ENCODE data around the gene USP33. TPM values are rescaled to one million over a fixed set of nuclear protein-coding genes. Genes with fewer than 3 reads are reported as not detected.
"Not testable (repeated sequence)": the region's sequence is repeated elsewhere in the genome, so short reads cannot be mapped to it uniquely, and the experiment has no call there.

USP33 gene
- total RNA-seq, 1 experiment from 2014 or later = 60.9 TPM

DNA sequence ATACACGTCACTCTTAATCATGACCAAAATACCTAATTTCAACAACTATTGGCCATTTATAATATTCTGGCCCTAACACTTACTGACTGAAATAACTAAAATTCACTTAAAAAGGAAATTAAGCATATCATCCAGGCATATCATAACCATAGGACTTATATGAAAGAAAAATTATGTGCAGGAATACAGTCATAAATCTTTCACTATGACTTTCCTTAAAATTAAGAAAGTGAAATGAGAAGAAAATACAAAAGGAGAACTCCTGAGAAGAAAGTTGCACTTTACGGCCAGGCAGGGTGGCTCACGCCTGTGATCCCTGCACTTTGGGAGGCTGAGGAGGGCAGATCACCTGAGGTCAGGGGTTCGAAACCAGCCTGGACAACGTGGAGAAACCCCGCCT, 86.6 kb downstream of the USP33 start:
- no peak for DNase-seq (ENCODE audit: low read depth)

DNA sequence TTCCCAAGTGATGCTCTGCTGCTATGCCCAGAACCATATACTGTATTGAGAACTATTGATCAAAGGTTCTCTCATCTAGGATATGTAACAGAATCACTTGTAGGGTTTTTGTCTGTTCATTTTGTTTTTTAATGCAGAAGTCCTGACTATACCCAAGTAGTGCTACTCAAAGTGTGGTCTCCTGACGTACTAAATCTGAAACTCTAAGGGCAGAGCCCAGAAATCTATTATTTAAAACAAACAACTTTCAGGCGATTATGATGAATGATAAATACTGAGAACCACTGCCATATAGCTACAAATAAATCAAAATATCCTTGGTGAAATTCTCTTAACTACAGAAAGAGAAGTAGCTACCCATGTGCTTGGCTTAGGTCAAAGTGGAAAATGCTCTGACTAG, 87.3 kb downstream of the USP33 start:
- DNase-seq (ENCODE audit: low read depth) = no peak

DNA sequence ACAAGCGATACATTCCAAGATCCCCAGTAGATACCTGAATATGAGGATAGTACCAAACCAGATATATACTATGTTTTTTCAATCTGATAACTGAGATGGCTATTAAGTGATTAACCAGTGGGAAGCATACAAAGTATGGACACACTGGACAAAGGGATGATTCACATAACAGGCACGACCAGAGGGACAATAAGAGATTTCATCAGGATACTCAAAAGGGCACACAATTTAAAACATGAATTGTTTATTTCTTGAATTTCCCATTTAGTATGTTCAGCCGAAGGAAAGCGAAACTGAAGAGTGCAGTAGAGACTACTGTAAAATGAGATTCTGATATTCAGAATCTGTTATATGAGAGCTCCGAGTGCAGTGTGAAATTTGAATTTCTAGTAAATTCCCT, 87.8 kb downstream of the USP33 start:
- peak; percentile 58 for DNase-seq (ENCODE audit: low read depth)

DNA sequence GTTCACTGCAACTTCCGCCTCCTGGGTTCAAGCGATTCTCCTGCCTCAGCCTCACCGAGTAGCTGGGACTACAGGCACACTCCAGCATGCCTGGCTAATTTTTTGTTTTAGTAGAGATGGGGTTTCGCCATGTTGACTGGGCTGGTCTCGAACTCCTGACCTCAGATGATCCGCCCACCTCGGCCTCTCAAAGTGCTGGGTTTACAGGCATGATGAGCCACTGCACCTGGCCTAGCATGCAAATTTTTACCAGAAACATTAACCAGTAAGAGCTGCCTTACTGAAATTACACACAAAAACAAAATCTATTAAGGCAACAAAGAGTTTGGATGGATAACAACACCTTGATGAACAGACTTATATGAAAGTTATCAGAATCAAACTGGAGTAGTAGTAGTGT, 89.3 kb downstream of the USP33 start:
- no peak for DNase-seq (ENCODE audit: low read depth)

DNA sequence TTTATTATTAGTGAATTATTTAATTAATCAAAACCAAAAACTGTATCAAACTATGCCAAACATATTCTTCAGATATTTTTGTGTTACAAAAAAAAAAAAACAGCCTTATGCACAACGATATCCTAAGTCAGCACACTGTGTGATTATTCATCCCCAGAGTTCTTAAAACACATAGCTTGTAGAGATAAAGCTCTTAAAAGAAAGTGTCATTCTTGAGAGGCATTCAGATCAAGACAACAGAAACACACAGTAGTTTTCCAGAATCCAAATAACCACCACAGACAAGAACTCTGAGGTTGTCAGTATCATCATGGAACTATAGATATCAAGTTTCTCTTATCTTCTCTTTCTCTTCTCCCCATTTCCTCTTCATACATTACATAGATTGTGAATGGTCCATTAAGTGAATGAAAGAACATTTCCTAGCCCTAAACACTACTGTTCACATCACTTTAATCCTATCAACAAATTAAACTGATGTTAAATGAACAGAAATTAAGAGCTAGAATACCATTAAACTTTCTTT, 90.7 kb downstream of the USP33 start:
- DNase-seq (ENCODE audit: low read depth) = no peak

DNA sequence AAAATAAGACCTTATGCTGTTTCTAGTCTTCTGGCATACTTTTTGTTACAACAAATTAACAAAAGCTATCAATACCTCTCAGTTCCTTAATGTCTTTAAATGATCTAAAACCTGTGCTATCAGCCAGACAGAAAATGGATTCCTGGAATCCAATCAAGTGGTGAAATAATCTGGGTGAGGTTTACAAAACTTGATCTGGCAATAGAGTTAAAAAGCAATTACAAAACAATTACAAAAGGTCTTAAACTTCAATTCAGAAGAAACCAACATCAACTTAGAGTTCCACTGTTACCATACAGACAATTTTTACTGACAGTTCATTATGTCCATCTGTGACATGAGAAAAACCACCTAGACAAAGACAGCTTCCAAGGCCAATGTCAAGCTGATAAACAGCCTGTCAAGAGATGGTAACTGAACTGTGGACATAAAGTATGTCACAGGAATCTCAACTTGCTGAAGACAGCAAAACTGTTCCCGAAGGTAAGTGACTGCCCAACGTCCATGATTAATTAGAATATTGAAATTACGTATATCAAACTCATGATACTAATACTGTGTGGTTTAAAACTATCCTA, 94.6 kb downstream of the USP33 start:
- DNase-seq (ENCODE audit: low read depth) = no peak

DNA sequence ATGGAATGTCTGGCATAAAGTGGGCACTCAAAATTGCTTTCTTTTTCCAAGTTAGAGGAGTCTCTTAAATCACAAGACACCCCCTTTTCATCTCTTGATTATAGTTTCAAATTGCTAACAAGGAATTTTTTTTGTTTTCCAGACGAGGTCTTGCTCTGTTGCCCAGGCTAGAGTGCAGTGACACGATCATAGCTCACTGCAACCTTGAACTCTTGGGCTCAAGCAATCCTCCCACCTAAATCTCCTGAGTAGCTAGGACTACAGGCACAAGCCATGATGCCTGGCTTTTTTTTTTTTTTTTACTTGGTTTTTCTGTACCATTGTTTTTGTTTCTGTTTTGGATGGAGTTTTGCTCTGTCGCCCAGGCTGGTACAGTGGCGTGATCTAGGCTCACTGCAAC, 98.0 kb downstream of the USP33 start:
- no peak for DNase-seq (ENCODE audit: low read depth)

DNA sequence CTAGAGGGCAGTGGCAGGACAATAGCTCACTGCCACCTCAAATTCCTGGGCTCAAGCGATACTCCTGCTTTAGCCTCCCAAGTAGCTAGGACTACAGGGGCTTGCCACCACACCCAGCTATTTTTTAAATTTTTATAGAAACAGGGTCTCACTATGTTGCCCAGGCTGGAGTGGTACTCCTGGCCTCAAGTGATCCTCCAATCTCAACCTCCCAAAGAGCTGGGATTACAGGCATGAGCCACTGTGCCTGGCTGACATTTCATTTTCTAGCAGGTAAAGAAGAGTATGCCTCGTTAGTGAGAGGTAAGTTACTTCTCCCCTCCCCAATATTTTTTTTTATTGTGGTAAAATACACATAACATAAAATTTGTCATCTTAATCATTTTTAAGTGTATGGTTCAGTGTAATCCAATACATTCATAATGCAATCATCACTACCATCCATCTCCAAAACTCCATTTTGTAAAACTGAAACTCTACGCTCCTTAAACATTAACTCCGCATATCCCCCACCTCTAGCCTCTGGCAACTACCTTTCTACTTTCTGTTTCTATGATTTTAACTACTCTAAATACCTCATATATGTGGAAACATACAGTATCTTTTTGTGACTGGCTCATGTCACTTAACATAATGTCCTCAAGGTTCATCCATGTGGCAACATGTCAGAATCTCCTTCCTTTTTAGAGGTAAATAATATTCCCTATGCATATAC, 99.6 kb downstream of the USP33 start:
- DNase-seq (ENCODE audit: low read depth) = no peak

DNA sequence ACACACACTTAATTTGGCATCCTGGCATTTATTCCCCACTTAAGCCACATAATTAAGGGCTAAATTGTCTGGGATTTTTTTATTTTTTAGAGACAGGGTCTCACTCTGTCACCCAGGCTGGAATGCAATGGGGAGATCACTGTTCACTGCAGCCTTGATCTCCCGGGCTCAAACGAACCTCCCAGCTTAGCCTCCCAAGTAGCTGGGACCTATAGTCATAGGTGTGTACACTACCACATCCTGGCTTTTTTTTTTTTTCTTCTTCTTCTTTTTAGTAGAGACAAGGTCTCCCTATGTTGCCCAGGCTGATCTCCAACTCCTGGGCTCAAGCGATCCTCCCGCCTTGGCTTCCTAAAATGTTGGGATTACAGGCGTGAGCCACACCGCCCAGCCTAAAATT, 101.4 kb downstream of the USP33 start:
- DNase-seq (ENCODE audit: low read depth) = no peak

DNA sequence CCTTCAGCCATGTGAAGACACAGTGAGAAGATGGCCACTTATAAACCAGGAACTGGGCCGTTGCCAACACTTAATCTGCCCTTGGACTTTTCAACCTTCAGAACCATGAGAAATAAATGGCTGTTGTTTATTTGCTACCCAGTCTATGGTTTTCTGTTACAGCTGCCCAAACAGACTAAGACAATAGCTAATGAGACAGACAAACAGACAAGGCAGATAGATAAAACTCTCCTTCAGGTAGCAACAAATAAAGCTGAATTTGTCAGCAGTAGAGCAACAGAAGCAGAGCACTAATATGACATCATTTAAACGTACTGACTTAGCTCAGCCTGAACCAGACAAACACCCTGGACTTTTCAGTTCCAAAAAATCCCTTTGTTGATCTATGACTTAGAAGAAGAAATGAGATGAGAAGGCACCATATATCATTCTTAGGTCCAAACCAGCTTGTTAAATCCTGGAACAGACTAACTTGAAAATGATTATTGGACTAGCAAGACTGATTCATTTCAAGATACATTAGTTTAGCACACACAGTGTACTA, 104.1 kb downstream of the USP33 start:
- DNase-seq (ENCODE audit: low read depth) = peak; percentile 24

DNA sequence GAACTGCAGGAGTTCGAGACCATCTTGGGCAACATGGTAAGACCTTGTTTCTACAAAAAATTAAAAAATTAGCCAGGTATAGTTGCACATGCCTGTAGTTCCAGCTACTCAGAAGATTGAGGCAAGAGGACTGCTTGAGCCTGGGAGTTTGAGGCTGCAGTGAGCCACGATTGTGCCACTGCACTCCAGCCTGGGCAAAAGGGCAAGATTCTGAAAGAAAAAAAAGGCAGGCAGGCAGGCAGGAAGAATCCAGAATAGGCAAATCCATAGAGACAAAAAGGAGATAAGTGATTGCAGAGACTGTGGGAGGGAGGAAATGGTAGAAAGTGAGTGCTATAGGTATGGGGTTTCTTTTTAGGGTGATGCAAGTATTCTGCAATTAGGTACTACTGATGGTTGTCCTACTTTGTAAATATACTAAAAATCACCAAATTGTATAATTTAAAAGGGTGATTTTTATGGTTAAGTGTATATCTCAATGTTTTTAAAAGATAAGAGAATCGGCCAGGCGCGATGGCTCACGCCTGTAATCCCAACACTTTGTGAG, 106.6 kb downstream of the USP33 start:
- no peak for DNase-seq (ENCODE audit: low read depth)

DNA sequence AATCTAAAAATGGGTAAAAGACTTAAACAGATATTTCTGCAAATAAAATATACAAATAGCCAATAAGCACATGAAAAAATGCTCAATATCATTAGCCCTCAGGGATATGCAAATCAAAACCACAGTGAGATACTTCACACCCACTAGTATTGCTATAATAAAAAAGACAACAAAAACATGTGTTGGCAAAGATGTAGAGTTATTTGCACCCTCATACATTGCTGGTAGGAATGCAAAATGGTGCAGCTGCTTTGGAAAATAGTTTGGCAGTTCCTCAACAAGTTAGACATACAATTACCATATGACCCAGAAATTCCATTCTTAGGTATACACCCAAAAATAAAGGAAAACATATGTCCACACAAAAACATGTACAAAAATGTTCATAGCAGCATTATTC, 107.4 kb downstream of the USP33 start:
- peak; percentile 43 for DNase-seq (ENCODE audit: low read depth)

DNA sequence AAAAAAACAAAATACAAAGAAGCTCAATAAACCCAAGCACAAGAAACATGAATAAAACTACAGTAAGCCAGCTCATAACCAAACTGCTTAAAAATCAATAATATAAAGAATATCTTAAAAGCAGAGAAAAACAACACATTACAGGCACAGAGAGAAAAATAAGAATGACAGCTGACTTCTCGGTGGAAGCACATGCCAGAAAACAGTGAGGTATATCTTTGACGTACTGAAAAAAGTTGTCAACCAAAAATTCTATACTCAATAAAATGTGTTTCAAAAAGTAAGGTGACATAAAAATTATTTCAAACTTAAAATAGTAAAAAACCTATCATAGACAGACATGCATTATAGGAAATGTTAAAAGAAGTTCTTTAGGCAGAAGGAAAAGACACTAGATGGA, 110.5 kb downstream of the USP33 start:
- DNase-seq (ENCODE audit: low read depth) = no peak

DNA sequence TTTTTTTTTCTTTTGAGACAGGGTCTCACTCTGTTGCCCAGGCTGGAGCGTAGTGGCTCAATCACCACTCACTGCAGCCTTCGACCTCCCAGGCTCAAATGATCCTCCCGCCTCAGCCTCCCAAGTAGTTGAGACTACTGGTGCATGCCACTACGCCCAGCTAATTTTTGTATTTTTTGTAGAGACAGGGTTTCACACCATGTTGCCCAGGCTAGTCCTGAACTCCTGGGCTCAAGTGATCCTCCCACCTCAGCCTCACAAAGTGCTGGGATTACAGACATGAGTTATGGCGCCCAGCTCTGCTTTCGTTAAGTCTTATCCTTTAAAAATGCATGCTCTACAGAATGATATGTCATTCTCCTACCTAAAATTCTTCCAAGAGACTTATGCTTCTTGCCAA, 113.4 kb downstream of the USP33 start:
- not testable (repeated sequence) for DNase-seq (ENCODE audit: low read depth)

Other genes starting within 250 kb of the USP33 start
- 61.2 and 73.2 TPM in 2 replicates for gene ZZZ3, start 77.2 kb downstream of the USP33 start, total RNA-seq (2014; rRNA removed)
- 11.9 and 14.7 TPM in 2 replicates for gene MIGA1, start 19.8 kb upstream of the USP33 start, total RNA-seq (2014; rRNA removed)
- 17.1 and 29.7 TPM in 2 replicates for gene NEXN, start 128.8 kb upstream of the USP33 start, total RNA-seq (2014; rRNA removed)
- 92.9 and 105 TPM in 2 replicates for gene FUBP1, start 219.2 kb upstream of the USP33 start, total RNA-seq (2014; rRNA removed)
- 229 and 269 TPM in 2 replicates for gene DNAJB4, start 245.1 kb upstream of the USP33 start, total RNA-seq (2014; rRNA removed)

Data from LHCN-M2 (cell line).